T-cell (primary cell): ENCODE data around the gene UBALD1. TPM values are rescaled to one million over a fixed set of nuclear protein-coding genes. Genes with fewer than 3 reads are reported as not detected.

ENCODE experiments used
- ATAC-seq, 4 experiments: fragments of 200-7000 bp in 3 of 4; fragments of 150-1000 bp in 1 of 4; cut with Tn5 transposase; replicated peaks in 1 of 4; 1 replicate in 3 of 4; 2 replicates in 1 of 4; pipeline ENCODE4 v1.10.0; 2021; ENCODE audit warnings: moderate library complexity in 3 of 4, mild to moderate bottlenecking in 2 of 4, moderate number of reproducible peaks in 1 of 4
- CTCF ChIA-PET, 2 donors: fragments of 300-600 bp; sonication (Branson Sonifier 250); formaldehyde crosslinking; loops; one replicate each; lab custom pipeline; 2022; ENCODE audit warnings: antibody characterized with exemption in 2 of 2; lab: Charles Lee
- POLR2A ChIA-PET, 2 donors: fragments of 300-600 bp; sonication (Branson Sonifier 250); formaldehyde crosslinking; loops; one replicate each; lab custom pipeline; 2022; ENCODE audit warnings: antibody characterized with exemption in 2 of 2; lab: Charles Lee
- DNase-seq, 35 experiments: peaks; one replicate each; pipeline versions ENCODE4 v3.0.0 to v3.0.0-alpha.2; 2013 to 2023
- H3K27ac ChIP-seq: one replicate; pipeline ENCODE4 v1.5.1; 2013; ENCODE audit warnings: low read length
- H3K27me3 ChIP-seq, 2 experiments: replicated peaks in 1 of 2; 1 replicate in 1 of 2; 2 replicates in 1 of 2; pipeline versions ENCODE4 v1.6.1 to v1.7.0; 2013; ENCODE audit warnings: low read length in 1 of 2, mixed read lengths in 1 of 2; ENCODE audit not compliant: control insufficient read depth in 2 of 2, insufficient read depth in 2 of 2; ENCODE audit errors: extremely low read depth in 1 of 2
- H3K36me3 ChIP-seq, 2 donors: 1 replicate in 1 of 2; 2 replicates in 1 of 2; pipeline versions ENCODE4 v1.6.1 to v1.7.0; 2013; ENCODE audit warnings: low read length in 1 of 2; ENCODE audit not compliant: control insufficient read depth in 2 of 2, insufficient read depth in 1 of 2; ENCODE audit errors: extremely low read depth in 1 of 2
- H3K4me1 ChIP-seq, 2 experiments: 1 replicate in 1 of 2; 2 replicates in 1 of 2; pipeline versions ENCODE4 v1.6.1 to v1.7.0; 2013; ENCODE audit warnings: low read length in 2 of 2, mixed read lengths in 1 of 2; ENCODE audit not compliant: insufficient read depth in 2 of 2, control insufficient read depth in 1 of 2; ENCODE audit errors: extremely low read depth in 1 of 2
- H3K4me3 ChIP-seq, 2 donors: 1 replicate in 1 of 2; 2 replicates in 1 of 2; pipeline versions ENCODE4 v1.5.1 to v1.7.0; 2013; ENCODE audit warnings: mild to moderate bottlenecking in 2 of 2, low read length in 1 of 2, moderate library complexity in 1 of 2; ENCODE audit not compliant: control insufficient read depth in 1 of 2; ENCODE audit errors: extremely low read depth in 1 of 2
- H3K9me3 ChIP-seq: 2 replicates; pipeline ENCODE4 v1.7.0; 2013
- H3K27ac Mint-ChIP-seq, 2 donors: one replicate each; pipeline ENCODE4 v1.8.0; 2020 to 2021; ENCODE audit warnings: mild to moderate bottlenecking in 2 of 2, mixed read lengths in 2 of 2
- H3K27me3 Mint-ChIP-seq, 2 donors: one replicate each; pipeline ENCODE4 v1.8.0; 2021 to 2022; ENCODE audit warnings: mixed read lengths in 2 of 2
- H3K36me3 Mint-ChIP-seq: one replicate; pipeline ENCODE4 v1.8.0; 2021; ENCODE audit warnings: mixed read lengths
- H3K4me1 Mint-ChIP-seq, 3 donors: one replicate each; pipeline ENCODE4 v1.8.0; 2020 to 2022; ENCODE audit warnings: mixed read lengths in 3 of 3, mild to moderate bottlenecking in 1 of 3
- H3K4me3 Mint-ChIP-seq, 3 donors: one replicate each; pipeline ENCODE4 v1.8.0; 2020 to 2022; ENCODE audit warnings: mild to moderate bottlenecking in 3 of 3, mixed read lengths in 3 of 3, moderate library complexity in 3 of 3
- H3K9me3 Mint-ChIP-seq, 3 donors: one replicate each; pipeline ENCODE4 v1.8.0; 2020 to 2022; ENCODE audit warnings: mixed read lengths in 3 of 3
- WGBS: methylation state at CpG from one replicate; pipeline ENCODE4 v1.1.5; 2013; ENCODE audit warnings: missing lambda C conversion rate; ENCODE audit not compliant: insufficient coverage; 5-methylcytosine and 5-hydroxymethylcytosine counted together
- total RNA-seq, 35 experiments: library from RNA in 6 of 35; stranded (reverse) in 6 of 35; fragments of 120-200 nt in 1 of 35; gene quantifications; one replicate each; pipeline versions ENCODE4 v1.2.1 to v1.2.4 and lab custom pipeline; 2013 to 2026

The UBALD1 gene
- total RNA-seq, 5 donors from 2014 or later (not counting 1 experiment from before 2014, with no cell fraction given): 26.0 to 53.1 (median 47.6) TPM

GRCh38 chr16:4639899-4640509 is 25.3 kb upstream of the UBALD1 start:
- Mint-ChIP-seq H3K27me3 (no peaks in the 10 kb centered on the region), H3K4me3 (no peak overlapping the region)

GRCh38 chr16:4637501-4638166 is 22.9 kb upstream of the UBALD1 start:
- peaks cover 0 to 34% of the 10 kb centered on the region in 2 experiments for H3K4me1 ChIP-seq
- Mint-ChIP-seq H3K9me3 (no peaks in the 10 kb centered on the region), H3K4me1 (peaks cover 32 to 37% (median 36%) of the 10 kb centered on the region in 3 donors), H3K4me3 (no peak overlapping the region), H3K27ac (no peak overlapping the region), H3K27me3 (no peaks in the 10 kb centered on the region), H3K36me3 (peaks cover 9% of the 10 kb centered on the region)
- ChIA-PET CTCF (no interaction called here), POLR2A (interaction anchor here in 1 of 2 donors (0.6 kb wide), 1 partner anchor 201 kb away, joined by 3 read pairs; no protein-coding TSS in a partner anchor)
- no peak for DNase-seq
- ATAC-seq: no peak
- no peaks in the 10 kb centered on the region for H3K27me3 ChIP-seq
- H3K4me3 ChIP-seq: no peak overlapping the region
- 99% methylated on average over 12 of the region's 21 CpGs for WGBS
- no peaks in the 10 kb centered on the region for H3K9me3 ChIP-seq
- H3K36me3 ChIP-seq: peaks cover 9 to 14% of the 10 kb centered on the region in 2 donors
- no peak overlapping the region for H3K27ac ChIP-seq

More at GRCh38 chr16:4639899-4640509, 25.3 kb upstream of the UBALD1 start:
- H3K36me3 ChIP-seq: peaks cover 7% of the 10 kb centered on the region in 2 donors
- H3K9me3 ChIP-seq: no peaks in the 10 kb centered on the region
- DNase-seq (no peak), ATAC-seq (no peak)
- POLR2A ChIA-PET: no interaction called here
- WGBS: 90% methylated on average over 23 of the region's 27 CpGs
- Mint-ChIP-seq H3K36me3 (peaks cover 4% of the 10 kb centered on the region), H3K4me1 (peaks cover 32 to 36% (median 34%) of the 10 kb centered on the region in 3 donors), H3K27ac (peak overlapping the region; percentile 31 to 46), H3K9me3 (no peaks in the 10 kb centered on the region)
- no peak overlapping the region for H3K27ac ChIP-seq
- H3K27me3 ChIP-seq: no peaks in the 10 kb centered on the region
- H3K4me3 ChIP-seq: no peak overlapping the region
- CTCF ChIA-PET: no interaction called here
- H3K4me1 ChIP-seq: peaks cover 0 to 34% of the 10 kb centered on the region in 2 experiments

- peaks cover 9 to 14% of the 10 kb centered on the region in 2 donors for H3K36me3 ChIP-seq
Measured at GRCh38 chr16:4636196-4636595, 21.5 kb upstream of the UBALD1 start.

GRCh38 chr16:4634768-4635167 is 20.1 kb upstream of the UBALD1 start:
- no peak overlapping the region for H3K27ac ChIP-seq
- WGBS: 89% methylated on average over 6 of the region's 12 CpGs
- Mint-ChIP-seq H3K36me3 (peaks cover 17% of the 10 kb centered on the region), H3K9me3 (peaks cover 0 to 3% (median 0%) of the 10 kb centered on the region in 3 donors), H3K4me1 (peaks cover 19 to 29% (median 23%) of the 10 kb centered on the region in 3 donors), H3K4me3 (no peak overlapping the region), H3K27me3 (no peaks in the 10 kb centered on the region), H3K27ac (no peak overlapping the region)
- H3K36me3 ChIP-seq: peaks cover 9 to 14% of the 10 kb centered on the region in 2 donors
- no peaks in the 10 kb centered on the region for H3K9me3 ChIP-seq
- no peak overlapping the region for H3K4me3 ChIP-seq
- ChIA-PET CTCF (no interaction called here), POLR2A (no interaction called here)
- no peaks in the 10 kb centered on the region for H3K27me3 ChIP-seq
- H3K4me1 ChIP-seq: peaks cover 0 to 18% of the 10 kb centered on the region in 2 experiments
- DNase-seq (no peak), ATAC-seq (no peak)

More at GRCh38 chr16:4636196-4636595, 21.5 kb upstream of the UBALD1 start:
- ChIA-PET POLR2A (no interaction called here), CTCF (interaction anchor here in 1 of 2 donors (0.6 to 0.9 kb wide), 2 partner anchors 13 to 20 kb away, joined by 4 to 5 read pairs; no protein-coding TSS in a partner anchor)
- Histone ChIP-seq H3K27me3 (no peaks in the 10 kb centered on the region), H3K27ac (no peak overlapping the region), H3K4me3 (no peak overlapping the region), H3K4me1 (peaks cover 0 to 32% of the 10 kb centered on the region in 2 experiments), H3K9me3 (no peaks in the 10 kb centered on the region)
- 96% methylated on average over 10 of the region's 13 CpGs for WGBS
- DNase-seq (no peak), ATAC-seq (no peak)
- peaks cover 14% of the 10 kb centered on the region for H3K36me3 Mint-ChIP-seq
- H3K9me3 Mint-ChIP-seq: peaks cover 0 to 3% (median 0%) of the 10 kb centered on the region in 3 donors
- no peaks in the 10 kb centered on the region for H3K27me3 Mint-ChIP-seq
- H3K4me1 Mint-ChIP-seq: peaks cover 32 to 39% (median 33%) of the 10 kb centered on the region in 3 donors
- no peak overlapping the region for H3K27ac Mint-ChIP-seq
- no peak overlapping the region for H3K4me3 Mint-ChIP-seq

GRCh38 chr16:4633910-4634635 is 19.4 kb upstream of the UBALD1 start:
- no peak overlapping the region for H3K4me3 Mint-ChIP-seq
- Histone ChIP-seq H3K4me3 (no peak overlapping the region), H3K27me3 (no peaks in the 10 kb centered on the region), H3K36me3 (peaks cover 9 to 13% of the 10 kb centered on the region in 2 donors), H3K4me1 (peaks cover 0 to 11% of the 10 kb centered on the region in 2 experiments), H3K9me3 (no peaks in the 10 kb centered on the region), H3K27ac (no peak overlapping the region)
- H3K27ac Mint-ChIP-seq: no peak overlapping the region
- ATAC-seq (no peak), DNase-seq (no peak)
- H3K27me3 Mint-ChIP-seq: no peaks in the 10 kb centered on the region
- H3K36me3 Mint-ChIP-seq: peaks cover 17% of the 10 kb centered on the region
- 96% methylated on average over 18 of the region's 20 CpGs for WGBS
- peaks cover 0 to 3% (median 0%) of the 10 kb centered on the region in 3 donors for H3K9me3 Mint-ChIP-seq
- peaks cover 15 to 28% (median 19%) of the 10 kb centered on the region in 3 donors for H3K4me1 Mint-ChIP-seq
- CTCF ChIA-PET: no interaction called here
- POLR2A ChIA-PET: no interaction called here

DNA sequence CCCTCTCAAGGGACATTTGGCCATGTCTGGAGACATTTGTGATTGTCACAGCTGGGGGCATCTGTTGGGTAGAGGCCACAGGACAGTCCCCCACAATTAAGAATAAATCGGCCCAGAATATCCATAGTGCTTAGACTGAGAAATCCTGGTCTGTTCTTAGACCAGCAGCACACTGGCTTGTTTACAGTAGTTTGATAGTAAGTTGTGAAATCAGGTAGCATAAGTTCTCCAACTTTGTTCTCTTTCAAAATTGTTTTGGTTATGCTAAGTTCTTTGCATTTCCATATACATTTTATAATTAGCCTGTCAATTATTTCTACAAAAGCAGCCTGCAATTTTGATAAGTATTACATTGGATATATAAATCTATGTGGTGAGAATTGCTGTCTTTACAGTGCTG is 16.8 kb upstream of the UBALD1 start:
- Mint-ChIP-seq H3K27ac (no peak overlapping the region), H3K4me1 (peaks cover 10 to 36% (median 28%) of the 10 kb centered on the region in 3 donors), H3K27me3 (no peaks in the 10 kb centered on the region), H3K9me3 (peaks cover 0 to 3% (median 0%) of the 10 kb centered on the region in 3 donors), H3K4me3 (no peak overlapping the region), H3K36me3 (peaks cover 16% of the 10 kb centered on the region)
- Histone ChIP-seq H3K27me3 (no peaks in the 10 kb centered on the region), H3K36me3 (peaks cover 2 to 7% of the 10 kb centered on the region in 2 donors), H3K4me1 (peaks cover 2 to 9% of the 10 kb centered on the region in 2 experiments), H3K9me3 (no peaks in the 10 kb centered on the region), H3K27ac (no peak overlapping the region), H3K4me3 (no peak overlapping the region)
- DNase-seq (no peak), ATAC-seq (no peak)
- CTCF ChIA-PET: interaction anchor here in 1 of 2 donors (1.5 kb wide), 1 partner anchor 19 kb away, joined by 5 read pairs; no protein-coding TSS in a partner anchor
- WGBS: no CpG with 5 or more reads among the region's 1 CpG
- POLR2A ChIA-PET: no interaction called here
